A673 (cell line): ENCODE data around the gene KCNMA1.

ENCODE experiments used
- EZH2 ChIP-seq: fragments of 200-600 bp; sonication (generic); IDR thresholded peaks from 2 replicates; pipeline ENCODE4 v1.6.1; 2017; ENCODE audit warnings: borderline replicate concordance, low read depth, mild to moderate bottlenecking, mixed read lengths, antibody characterized with exemption, low read length; ENCODE audit not compliant: poor library complexity, severe bottlenecking
- TF ChIP-seq, protein P1 (sequence below): fragments of 300-800, 200-600 bp; sonication (generic); conservative IDR thresholded peaks from 2 replicates; pipeline ENCODE4 v1.5.1; 2017; ENCODE audit warnings: low read depth, mild to moderate bottlenecking, antibody characterized with exemption, low read length, moderate library complexity, mixed read lengths

DNA sequence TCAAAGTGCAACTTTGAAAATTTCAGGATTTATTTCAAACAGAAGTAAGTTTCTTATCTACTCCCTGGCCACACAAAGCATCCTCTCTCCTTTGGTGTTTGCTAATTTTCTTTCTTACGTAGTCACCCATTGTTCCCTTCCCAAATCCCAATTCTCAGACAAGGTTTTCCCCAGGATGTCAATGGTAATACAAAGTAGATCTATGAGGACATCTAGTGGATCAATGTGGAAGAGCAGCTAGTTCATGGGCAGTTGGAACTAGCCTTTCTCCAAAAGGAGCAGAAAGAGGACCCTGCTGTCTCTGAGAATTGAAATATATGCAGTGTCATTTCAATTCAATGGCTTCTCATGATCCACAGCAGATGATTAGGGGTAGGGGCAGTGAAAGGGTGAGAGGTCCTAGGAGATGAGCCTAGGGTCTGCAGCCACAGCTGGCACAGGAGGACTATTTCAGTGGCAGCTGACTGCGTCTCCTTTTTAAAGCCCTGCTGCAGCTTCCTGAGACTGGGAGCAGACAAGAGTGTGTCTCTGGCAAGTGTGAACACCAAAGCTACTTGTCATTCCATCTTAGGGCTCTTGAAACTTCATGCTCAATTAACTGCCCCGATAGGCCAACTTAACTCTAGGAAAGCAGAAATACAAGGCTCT lies 632.6 kb downstream of the KCNMA1 start:
- TF ChIP-seq EZH2 = no peak
- TF ChIP-seq, protein P1, sequence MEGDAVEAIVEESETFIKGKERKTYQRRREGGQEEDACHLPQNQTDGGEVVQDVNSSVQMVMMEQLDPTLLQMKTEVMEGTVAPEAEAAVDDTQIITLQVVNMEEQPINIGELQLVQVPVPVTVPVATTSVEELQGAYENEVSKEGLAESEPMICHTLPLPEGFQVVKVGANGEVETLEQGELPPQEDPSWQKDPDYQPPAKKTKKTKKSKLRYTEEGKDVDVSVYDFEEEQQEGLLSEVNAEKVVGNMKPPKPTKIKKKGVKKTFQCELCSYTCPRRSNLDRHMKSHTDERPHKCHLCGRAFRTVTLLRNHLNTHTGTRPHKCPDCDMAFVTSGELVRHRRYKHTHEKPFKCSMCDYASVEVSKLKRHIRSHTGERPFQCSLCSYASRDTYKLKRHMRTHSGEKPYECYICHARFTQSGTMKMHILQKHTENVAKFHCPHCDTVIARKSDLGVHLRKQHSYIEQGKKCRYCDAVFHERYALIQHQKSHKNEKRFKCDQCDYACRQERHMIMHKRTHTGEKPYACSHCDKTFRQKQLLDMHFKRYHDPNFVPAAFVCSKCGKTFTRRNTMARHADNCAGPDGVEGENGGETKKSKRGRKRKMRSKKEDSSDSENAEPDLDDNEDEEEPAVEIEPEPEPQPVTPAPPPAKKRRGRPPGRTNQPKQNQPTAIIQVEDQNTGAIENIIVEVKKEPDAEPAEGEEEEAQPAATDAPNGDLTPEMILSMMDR = peak; percentile 83
